AG04450 (cell line): ENCODE results near the gene LCA5L. TPM values are rescaled to one million over a fixed set of nuclear protein-coding genes. Genes with fewer than 3 reads are reported as not detected.
A peak's percentile ranks its signal among the peaks of the same experiment; 100 is the strongest.

Source experiments
- CTCF ChIA-PET: fragments of 300-600, 350-600 bp; formaldehyde crosslinking; extraction: SDS; loops from one replicate; lab custom pipeline; 2022; ENCODE audit warnings: antibody characterized with exemption, inconsistent platforms; lab: Charles Lee
- POLR2A ChIA-PET: fragments of 350-600 bp; formaldehyde crosslinking; extraction: SDS; loops from one replicate; lab custom pipeline; 2021; ENCODE audit warnings: antibody characterized with exemption, inconsistent platforms; lab: Yijun Ruan, JAX
- DNase-seq: peaks from one replicate; pipeline ENCODE4 v3.0.0-alpha.2; 2011; ENCODE audit warnings: low read depth, low spot score
- H3K27ac ChIP-seq: one replicate; pipeline ENCODE4 v1.5.1; 2012; ENCODE audit warnings: low read depth, low read length, control low read depth
- H3K27me3 ChIP-seq: one replicate; pipeline ENCODE4 v1.6.0; 2012; ENCODE audit warnings: low read length; ENCODE audit not compliant: control insufficient read depth, insufficient read depth
- H3K4me3 ChIP-seq: 2 replicates; pipeline ENCODE4 v1.5.1; 2011; ENCODE audit warnings: mild to moderate bottlenecking, low read depth, low read length, control low read depth
- H3K9me3 ChIP-seq: 2 replicates; pipeline ENCODE4 v1.5.1; 2012; ENCODE audit warnings: low read length; ENCODE audit not compliant: control insufficient read depth, insufficient read depth
- CTCF ChIP-seq: IDR thresholded peaks from 2 replicates; pipeline ENCODE4 v1.5.1; 2011; ENCODE audit warnings: low read depth, low read length, control low read depth, inconsistent platforms
- polyA minus RNA-seq: library from RNA; depleted of rRNA, polyadenylated mRNA; stranded (reverse); fragments of >200 nt; gene quantifications from 2 replicates; pipeline ENCODE4 v1.2.3, GENCODE V29; 2011; rRNA and poly(A)+ RNA removed
- polyA plus RNA-seq: library from polyadenylated mRNA; depleted of rRNA; stranded (reverse); fragments of >200 nt; gene quantifications from 2 replicates; pipeline ENCODE4 v1.2.3, GENCODE V29; 2011; rRNA removed

The LCA5L gene
- 0.81 and 1.1 TPM in 2 replicates for polyA plus RNA-seq
- polyA minus RNA-seq: 0.23 TPM in 1 of 2 replicates, not detected in the other

DNA sequence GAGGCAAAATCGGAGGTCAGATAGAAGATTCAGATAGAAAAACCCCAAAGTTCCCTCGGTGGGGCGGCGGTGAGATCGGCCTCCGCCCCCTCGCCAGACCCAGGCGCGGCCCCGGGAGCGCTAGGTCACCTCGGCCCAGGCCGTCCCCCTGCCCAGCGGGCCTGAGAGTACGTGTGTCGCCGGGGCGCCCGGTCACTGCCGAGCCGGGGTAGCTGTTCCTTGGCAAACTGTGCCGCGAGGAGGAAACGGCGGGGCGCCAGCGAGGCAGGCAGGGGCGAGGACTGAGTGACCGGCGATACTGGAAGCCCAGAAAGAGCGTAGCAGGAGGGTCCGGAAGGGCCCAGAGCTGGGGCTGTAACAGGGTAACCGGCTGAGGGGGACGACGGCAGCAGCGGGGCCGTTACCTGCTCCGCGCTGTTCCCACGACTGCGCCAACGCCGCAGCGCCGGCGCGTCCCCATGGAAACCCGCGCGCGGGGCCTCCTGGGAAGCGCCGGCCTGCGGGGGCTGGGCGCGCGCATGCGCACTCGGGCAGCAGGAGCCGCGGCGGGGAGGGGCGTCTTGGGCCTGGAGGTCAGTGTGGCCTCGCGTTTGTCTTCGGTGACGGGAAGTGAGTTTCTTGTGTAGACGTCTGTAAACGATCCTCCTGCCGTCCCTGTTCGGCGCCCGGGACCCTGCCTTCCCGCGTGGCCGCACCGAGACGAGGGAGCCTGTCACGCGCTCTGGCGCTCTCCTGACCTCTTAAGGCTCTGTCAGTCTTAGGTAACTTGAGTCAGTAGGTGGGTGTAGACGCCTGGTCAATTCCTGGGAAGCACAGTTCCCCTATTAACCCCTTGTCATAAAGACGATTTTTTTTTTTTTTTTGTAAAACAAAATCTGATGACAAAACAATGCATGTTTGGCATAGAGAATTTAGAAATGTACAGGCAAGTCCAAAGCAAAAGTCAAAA, at the start of gene LCA5L:
TSS of gene LCA5L (minus strand) at position 458 of the 949 bp plus-strand sequence. CDS start 17,285 bp downstream, outside the sequence.
- CTCF ChIA-PET: no interaction called here

DNA sequence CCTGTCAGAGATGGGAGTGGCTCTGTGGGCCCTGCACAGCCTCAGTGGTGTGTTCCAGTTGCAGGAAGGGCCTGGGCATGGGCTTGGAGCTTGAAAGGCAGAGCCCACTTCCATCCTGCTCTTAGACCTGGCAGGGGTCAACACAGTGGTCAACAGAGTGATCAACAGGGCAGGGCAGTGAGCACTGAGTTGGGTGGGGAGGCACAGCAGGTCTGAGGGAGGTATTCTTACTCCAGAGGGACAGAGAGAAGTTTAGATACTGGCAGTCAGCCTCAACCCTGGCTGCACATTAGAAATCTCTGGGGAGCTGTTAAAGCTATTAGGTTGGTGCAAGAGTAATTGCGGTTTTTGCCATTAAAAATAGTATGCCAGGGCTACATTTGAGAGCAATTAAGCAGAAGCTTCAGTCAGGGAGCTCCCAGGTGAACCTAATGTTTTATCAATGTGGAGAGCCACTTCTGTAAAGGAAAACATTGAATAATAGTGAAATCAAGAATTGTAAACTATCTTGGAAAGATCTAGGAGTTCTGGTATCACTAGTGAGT, 43.9 kb upstream of the LCA5L start:
- no peak for TF ChIP-seq CTCF
- no peak for DNase-seq
- Histone ChIP-seq H3K4me3 (no peak overlapping the region), H3K9me3 (no peaks in the 10 kb centered on the region), H3K27ac (no peak overlapping the region), H3K27me3 (no peaks in the 10 kb centered on the region)
- ChIA-PET CTCF (no interaction called here), POLR2A (no interaction called here)

More for the DNA sequence above, at the start of gene LCA5L:
- peak within 1 kb of the TSS; percentile 59 for H3K27ac ChIP-seq
- H3K27me3 ChIP-seq: peaks cover 3% of the 10 kb centered on the region
- no peak; the same call in 1 of the 2 replicates for TF ChIP-seq CTCF
- peak within 1 kb of the TSS; percentile 73 for H3K4me3 ChIP-seq
- POLR2A ChIA-PET: interaction anchor here (0.6 kb wide), 1 partner anchor 45 kb away, joined by 4 read pairs; no protein-coding TSS in a partner anchor
- H3K9me3 ChIP-seq: no peaks in the 10 kb centered on the region
- DNase-seq: peak; percentile 55

DNA sequence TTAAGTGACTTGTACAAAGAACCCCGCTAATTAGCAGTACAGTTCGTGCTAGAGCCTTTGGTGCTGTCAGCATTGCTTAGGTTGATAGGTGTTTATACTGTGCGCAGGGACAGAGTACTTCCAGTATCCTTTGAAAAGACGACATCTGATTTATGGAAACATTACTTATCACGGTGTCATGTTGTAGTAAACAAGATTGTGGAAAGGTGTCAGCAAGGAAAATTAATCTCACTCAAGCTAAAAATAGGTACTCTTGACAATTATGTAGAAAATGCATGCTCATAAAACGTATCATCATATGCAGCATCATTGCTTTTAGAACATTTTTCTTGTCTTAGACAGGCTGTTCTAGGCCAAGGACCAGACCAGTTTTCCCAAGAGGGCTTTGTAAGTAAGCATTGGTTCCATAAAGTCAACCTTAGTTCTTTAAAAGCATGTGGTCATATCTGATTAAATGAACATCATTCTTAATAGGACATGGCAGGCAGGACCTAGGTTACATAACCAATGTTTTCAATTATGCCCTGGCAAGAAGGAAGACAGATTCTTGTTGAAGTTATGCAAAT, 39.2 kb upstream of the LCA5L start:
- ChIA-PET CTCF (no interaction called here), POLR2A (no interaction called here)
- Histone ChIP-seq H3K4me3 (no peak overlapping the region), H3K27me3 (no peaks in the 10 kb centered on the region), H3K9me3 (no peaks in the 10 kb centered on the region), H3K27ac (no peak overlapping the region)
- TF ChIP-seq CTCF: no peak
- no peak for DNase-seq

- DNase-seq: no peak
- CTCF ChIA-PET: no interaction called here
- H3K27me3 ChIP-seq: no peaks in the 10 kb centered on the region
- H3K27ac ChIP-seq: no peak overlapping the region
- POLR2A ChIA-PET: no interaction called here
- no peak overlapping the region for H3K4me3 ChIP-seq
- TF ChIP-seq CTCF: no peak
- no peaks in the 10 kb centered on the region for H3K9me3 ChIP-seq
Observed at GRCh38 chr21:39483917-39484316, 38.3 kb upstream of the LCA5L start.
